Peyer's patch (tissue), 4 donors: Measurements from ENCODE around the gene ADIPOR2. TPM values are rescaled to one million over a fixed set of nuclear protein-coding genes. Genes with fewer than 3 reads are reported as not detected.

Source experiments
- DNase-seq, 3 donors: peaks; one replicate each; pipeline ENCODE4 v3.0.0-alpha.2; 2017 to 2019
- H3K27ac ChIP-seq, 4 donors: fragments of 200-600 bp; sonication (generic); one replicate each; pipeline ENCODE4 v1.5.1; 2016 to 2019
- H3K27me3 ChIP-seq, 2 donors: fragments of 200-600 bp; sonication (generic); one replicate each; pipeline ENCODE4 v1.5.1; 2019
- H3K36me3 ChIP-seq, 3 donors: fragments of 200-600 bp; sonication (generic); one replicate each; pipeline ENCODE4 v1.5.1; 2016 to 2019
- H3K4me1 ChIP-seq, 4 donors: fragments of 200-600 bp; sonication (generic); one replicate each; pipeline ENCODE4 v1.5.1; 2016 to 2019
- H3K4me3 ChIP-seq, 4 donors: fragments of 200-600 bp; sonication (generic); 1 replicate in 3 of 4; 2 replicates in 1 of 4; pipeline ENCODE4 v1.5.1; 2016 to 2019; ENCODE audit warnings: mild to moderate bottlenecking in 1 of 4
- H3K9me3 ChIP-seq, 4 donors: fragments of 200-600 bp; sonication (generic); one replicate each; pipeline ENCODE4 v1.5.1; 2016 to 2019; ENCODE audit warnings: mild to moderate bottlenecking in 1 of 4
- CTCF ChIP-seq, 6 experiments: fragments of 450-650 bp in 4 of 6; fragments of 200-600 bp in 2 of 6; sonication (generic) in 1 of 6; IDR thresholded peaks; one replicate each; pipeline ENCODE4 v1.5.1; 2017 to 2019; ENCODE audit warnings: antibody characterized with exemption in 6 of 6, mild to moderate bottlenecking in 3 of 6, moderate library complexity in 1 of 6
- POLR2A ChIP-seq, 2 donors: fragments of 450-650 bp; IDR thresholded peaks; one replicate each; pipeline ENCODE4 v1.5.1; 2017; ENCODE audit warnings: antibody characterized with exemption in 2 of 2, mild to moderate bottlenecking in 2 of 2, moderate library complexity in 2 of 2
- total RNA-seq, 4 donors: library from RNA; depleted of rRNA; stranded (reverse); fragments of >200 nt; gene quantifications; one replicate each; pipeline ENCODE4 v1.1.0, GENCODE V29; 2016

Gene ADIPOR2
- total RNA-seq, 4 donors from 2014 or later, result 26.4 to 89.1 (median 73.9) TPM

DNA sequence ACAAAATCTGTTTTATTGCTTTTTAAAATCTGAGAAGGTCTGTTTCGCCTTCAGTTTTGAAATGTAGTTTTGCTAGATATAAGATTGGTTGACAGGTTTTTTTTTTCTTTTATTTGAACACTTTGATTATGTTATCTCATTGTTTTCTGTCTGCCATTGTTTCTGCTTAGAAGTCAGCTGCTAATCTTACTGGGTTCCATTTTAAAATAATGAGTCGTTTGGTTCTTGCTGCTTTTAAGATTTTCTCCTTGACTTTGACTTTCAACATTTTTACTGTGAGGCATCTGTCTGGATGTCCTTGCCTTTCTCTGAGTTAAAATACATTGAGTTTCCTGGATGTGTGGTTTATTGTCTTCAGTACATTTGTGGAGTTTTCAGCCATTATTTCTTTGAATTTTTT is 56.7 kb downstream of the ADIPOR2 start:
- H3K9me3 ChIP-seq, result no peaks in the 10 kb centered on the region
- H3K27me3 ChIP-seq, result no peaks in the 10 kb centered on the region
- H3K4me3 ChIP-seq, result no peak overlapping the region
- no peaks in the 10 kb centered on the region for H3K36me3 ChIP-seq
- DNase-seq, result no peak
- H3K4me1 ChIP-seq, result no peaks in the 10 kb centered on the region
- no peak overlapping the region for H3K27ac ChIP-seq
- no peak for TF ChIP-seq POLR2A (IDR thresholded peaks at IDR 0.05)
- no peak for TF ChIP-seq CTCF (IDR thresholded peaks at IDR 0.05)

GRCh38 chr12:1749019-1749418 is 58.1 kb downstream of the ADIPOR2 start:
- Histone ChIP-seq H3K4me3 (no peak overlapping the region), H3K27ac (no peak overlapping the region), H3K4me1 (no peaks in the 10 kb centered on the region), H3K36me3 (no peaks in the 10 kb centered on the region), H3K9me3 (no peaks in the 10 kb centered on the region), H3K27me3 (no peaks in the 10 kb centered on the region)
- DNase-seq, result no peak
- TF ChIP-seq POLR2A (IDR thresholded peaks at IDR 0.05) (no peak), CTCF (IDR thresholded peaks at IDR 0.05) (no peak)

DNA sequence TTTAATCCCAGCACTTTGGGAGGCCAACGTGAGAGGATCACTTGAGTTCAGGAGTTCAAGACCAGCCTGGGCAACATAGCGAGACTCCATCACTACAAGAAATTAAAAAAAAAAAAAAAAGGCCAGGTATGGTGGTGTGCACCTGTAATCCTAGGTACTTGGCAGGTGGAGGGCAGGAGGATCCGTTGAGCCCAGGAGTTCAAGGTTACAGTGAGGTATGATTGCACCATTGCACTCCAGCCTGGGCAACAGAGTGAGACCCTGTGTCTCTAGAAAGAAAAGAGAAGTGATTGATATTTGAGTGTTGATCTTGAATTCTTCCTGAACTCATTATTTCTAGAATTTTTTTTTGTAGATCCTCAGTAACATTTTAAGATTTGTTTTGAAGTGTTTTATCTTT is 59.4 kb downstream of the ADIPOR2 start:
- H3K27ac ChIP-seq, result no peak overlapping the region
- no peaks in the 10 kb centered on the region for H3K27me3 ChIP-seq
- TF ChIP-seq POLR2A (IDR thresholded peaks at IDR 0.05) (no peak), CTCF (IDR thresholded peaks at IDR 0.05) (no peak)
- no peaks in the 10 kb centered on the region for H3K4me1 ChIP-seq
- H3K4me3 ChIP-seq, result no peak overlapping the region
- DNase-seq, result no peak
- H3K36me3 ChIP-seq, result peaks cover 0 to 11% (median 0%) of the 10 kb centered on the region in 3 donors
- H3K9me3 ChIP-seq, result no peaks in the 10 kb centered on the region

GRCh38 chr12:1758376-1758775 is 67.5 kb downstream of the ADIPOR2 start:
- H3K9me3 ChIP-seq, result no peaks in the 10 kb centered on the region
- TF ChIP-seq CTCF (IDR thresholded peaks at IDR 0.05), result no peak
- no peak for TF ChIP-seq POLR2A (IDR thresholded peaks at IDR 0.05)
- no peak overlapping the region for H3K4me3 ChIP-seq
- no peaks in the 10 kb centered on the region for H3K27me3 ChIP-seq
- no peak overlapping the region for H3K27ac ChIP-seq
- peaks cover 0 to 27% (median 0%) of the 10 kb centered on the region in 3 donors for H3K36me3 ChIP-seq
- no peak for DNase-seq
- H3K4me1 ChIP-seq, result no peaks in the 10 kb centered on the region

DNA sequence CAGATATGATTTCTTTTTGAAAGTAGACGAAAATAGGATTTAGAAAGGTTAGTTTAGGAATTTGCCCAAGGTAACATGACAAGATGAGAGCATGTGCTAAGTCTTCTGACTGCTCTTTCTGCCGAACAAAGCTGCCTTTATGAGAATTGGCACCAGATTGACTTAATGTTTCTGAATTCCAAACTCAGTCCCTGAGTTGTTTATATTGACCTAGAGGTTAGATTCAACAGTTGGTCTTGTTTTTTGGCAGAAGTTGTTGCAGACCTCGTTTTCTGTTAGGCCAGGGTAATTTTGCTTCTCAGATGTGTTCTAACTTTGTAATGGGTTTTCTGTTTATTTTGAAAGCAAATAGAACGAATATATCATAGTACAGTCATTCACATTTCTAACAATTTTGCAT is 68.0 kb downstream of the ADIPOR2 start:
- TF ChIP-seq CTCF (IDR thresholded peaks at IDR 0.05) (no peak), POLR2A (IDR thresholded peaks at IDR 0.05) (no peak)
- Histone ChIP-seq H3K27ac (no peak overlapping the region), H3K4me1 (no peaks in the 10 kb centered on the region), H3K36me3 (peaks cover 0 to 27% (median 0%) of the 10 kb centered on the region in 3 donors), H3K9me3 (no peaks in the 10 kb centered on the region), H3K4me3 (no peak overlapping the region), H3K27me3 (no peaks in the 10 kb centered on the region)
- DNase-seq, result no peak
